Hematopoietic multipotent progenitor cell treated with erythropoietin and hydrocortisone succinate and interleukin-3 and kit ligand, for 6 days (in vitro differentiated cells): ENCODE results near the gene IL17RB.

Experiments used
- DNase-seq: peaks from one replicate; pipeline ENCODE4 v3.0.0-alpha.2; 2015

IL17RB gene

DNA sequence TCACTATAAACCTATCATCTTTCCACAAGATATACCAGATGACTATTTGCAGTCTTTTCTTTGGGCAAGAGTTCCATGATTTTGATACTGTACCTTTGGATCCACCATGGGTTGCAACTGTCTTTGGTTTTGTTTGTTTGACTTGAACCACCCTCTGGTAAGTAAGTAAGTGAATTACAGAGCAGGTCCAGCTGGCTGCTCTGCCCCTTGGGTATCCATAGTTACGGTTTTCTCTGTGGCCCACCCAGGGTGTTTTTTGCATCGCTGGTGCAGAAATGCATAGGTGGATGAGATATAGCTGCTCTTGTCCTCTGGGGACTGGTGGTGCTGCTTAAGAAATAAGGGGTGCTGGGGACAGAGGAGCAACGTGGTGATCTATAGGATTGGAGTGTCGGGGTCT lies 33.9 kb upstream of the IL17RB start:
- no peak for DNase-seq

DNA sequence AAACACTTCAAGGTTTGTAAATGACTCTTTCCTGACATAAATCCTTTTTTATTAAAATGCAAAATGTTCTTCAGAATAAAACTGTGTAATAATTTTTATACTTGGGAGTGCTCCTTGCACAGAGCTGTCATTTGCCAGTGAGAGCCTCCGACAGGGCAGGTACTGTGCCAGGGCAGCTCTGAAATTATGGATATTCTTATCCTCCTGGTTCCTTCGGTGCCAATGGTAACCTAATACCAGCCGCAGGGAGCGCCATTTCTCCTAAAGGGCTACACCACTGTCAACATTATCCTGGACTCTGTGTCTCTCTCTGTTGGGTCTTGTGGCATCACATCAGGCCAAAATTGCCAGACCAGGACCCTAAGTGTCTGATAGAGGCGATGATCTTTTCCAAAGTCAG lies 33.1 kb upstream of the IL17RB start:
- no peak for DNase-seq

DNA sequence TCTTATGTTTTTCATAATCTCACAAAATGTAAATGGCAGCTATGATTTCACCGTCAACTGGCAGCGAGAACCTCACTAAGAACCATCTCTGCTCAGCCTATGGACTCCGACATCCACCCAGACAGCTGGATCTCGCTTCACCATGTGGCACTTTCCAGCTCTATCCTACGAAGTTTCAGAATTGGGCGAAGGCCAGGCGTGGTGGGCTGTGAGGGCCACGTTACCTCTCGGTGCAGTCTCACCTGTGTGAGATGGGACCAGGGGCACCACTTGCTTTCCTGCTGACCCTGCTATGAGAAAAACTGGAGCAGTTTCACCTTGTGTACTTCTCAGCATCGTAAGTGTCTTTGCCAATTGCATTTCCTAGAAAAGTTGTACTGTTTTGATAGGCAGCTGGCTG lies 32.5 kb upstream of the IL17RB start:
- DNase-seq = no peak

DNA sequence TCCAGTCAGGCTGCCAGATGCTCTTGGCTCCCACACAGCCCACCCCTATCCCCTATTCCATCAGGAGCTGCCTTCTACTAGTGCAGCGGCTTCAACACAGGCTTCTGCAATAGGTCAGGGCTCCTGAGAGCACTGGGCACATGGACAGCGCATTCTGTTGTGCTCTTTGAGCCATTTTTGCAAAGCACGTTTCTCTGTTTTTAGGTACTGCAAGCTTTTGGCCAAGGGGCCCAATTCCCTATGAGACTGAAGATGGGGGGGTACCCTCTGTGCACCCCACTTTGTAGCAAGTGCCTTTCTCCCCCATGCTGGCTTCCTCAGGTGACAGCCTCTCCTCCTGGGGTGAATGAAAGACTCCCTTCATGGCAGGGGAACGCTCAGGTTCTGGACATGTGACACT lies 31.3 kb upstream of the IL17RB start:
- no peak for DNase-seq

DNA sequence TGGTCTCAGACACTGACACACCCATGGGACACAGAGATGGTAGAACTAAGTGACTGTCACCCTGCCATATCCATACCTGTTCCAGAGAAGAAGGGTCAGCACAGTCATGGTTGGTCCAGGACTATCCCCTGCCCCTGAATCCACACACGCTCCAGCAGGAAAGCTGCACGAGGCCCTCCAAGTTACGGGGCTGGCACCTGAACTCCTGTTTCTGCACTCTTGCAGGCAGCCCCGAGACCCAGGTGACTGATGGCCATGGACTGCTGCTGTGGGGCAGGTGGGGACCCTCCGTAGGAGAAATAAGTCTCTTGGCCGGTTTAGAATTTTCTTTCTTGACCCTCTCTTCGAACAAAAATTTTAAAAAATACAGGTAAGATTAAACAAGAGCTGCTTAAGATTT lies 30.7 kb upstream of the IL17RB start:
- no peak for DNase-seq

DNA sequence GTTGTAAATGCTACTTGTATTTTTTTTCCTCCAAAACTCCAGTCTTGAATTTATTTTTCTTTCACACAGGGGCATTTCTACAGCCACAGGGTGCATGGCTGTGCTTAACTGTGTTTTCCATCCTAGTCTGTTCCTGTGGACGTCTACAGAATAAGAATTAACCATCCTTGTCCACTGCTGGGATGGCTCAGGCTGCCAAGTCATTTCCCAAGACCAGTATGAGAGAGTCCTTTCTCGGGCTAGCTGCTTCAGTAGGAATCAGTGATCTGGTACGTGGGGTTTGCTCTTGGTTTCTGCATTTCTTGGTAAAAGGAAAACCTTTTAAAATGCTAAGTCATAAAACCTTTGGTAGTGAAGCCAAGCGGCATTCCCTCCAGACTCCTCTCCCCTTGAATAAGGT lies 29.9 kb upstream of the IL17RB start:
- no peak for DNase-seq

DNA sequence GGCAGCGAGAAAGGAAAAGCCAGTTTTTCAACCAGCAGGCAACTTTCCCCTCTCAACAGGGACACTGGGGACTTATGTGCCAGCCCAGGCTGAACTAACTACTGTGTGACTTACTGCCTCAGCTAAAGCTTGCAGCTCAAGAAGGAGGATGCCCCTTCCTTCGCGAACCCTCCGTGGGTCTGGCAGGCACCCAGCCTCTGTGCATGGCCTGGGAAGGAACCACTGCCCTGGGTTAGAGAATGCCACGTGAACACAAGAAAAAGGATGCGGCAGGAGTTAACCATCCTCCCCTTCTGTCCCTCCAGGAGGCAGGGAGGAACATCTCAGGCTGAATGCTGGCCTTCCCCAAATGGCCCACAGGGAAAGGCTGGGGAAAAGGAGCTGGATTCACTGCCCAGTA lies 29.2 kb upstream of the IL17RB start:
- DNase-seq = no peak

DNA sequence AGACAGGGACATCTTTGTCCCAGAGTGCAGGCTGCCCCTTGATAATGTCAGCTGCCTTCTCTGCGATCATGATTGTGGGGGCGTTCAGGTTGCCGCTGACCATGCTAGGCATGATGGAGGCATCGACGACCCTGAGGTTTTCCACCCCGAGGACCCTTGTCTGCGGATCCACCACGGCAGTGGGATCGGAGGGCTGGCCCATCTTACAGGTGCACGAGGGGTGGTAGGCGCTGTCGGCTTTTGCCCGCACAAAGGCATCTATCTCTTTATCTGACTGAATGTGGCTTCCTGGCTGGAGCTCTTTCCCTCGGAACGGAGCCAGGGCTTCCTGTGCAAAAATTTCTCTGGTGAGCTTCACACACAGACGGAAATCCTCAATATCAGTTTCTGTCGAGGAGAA lies 28.6 kb upstream of the IL17RB start:
- DNase-seq = no peak

DNA sequence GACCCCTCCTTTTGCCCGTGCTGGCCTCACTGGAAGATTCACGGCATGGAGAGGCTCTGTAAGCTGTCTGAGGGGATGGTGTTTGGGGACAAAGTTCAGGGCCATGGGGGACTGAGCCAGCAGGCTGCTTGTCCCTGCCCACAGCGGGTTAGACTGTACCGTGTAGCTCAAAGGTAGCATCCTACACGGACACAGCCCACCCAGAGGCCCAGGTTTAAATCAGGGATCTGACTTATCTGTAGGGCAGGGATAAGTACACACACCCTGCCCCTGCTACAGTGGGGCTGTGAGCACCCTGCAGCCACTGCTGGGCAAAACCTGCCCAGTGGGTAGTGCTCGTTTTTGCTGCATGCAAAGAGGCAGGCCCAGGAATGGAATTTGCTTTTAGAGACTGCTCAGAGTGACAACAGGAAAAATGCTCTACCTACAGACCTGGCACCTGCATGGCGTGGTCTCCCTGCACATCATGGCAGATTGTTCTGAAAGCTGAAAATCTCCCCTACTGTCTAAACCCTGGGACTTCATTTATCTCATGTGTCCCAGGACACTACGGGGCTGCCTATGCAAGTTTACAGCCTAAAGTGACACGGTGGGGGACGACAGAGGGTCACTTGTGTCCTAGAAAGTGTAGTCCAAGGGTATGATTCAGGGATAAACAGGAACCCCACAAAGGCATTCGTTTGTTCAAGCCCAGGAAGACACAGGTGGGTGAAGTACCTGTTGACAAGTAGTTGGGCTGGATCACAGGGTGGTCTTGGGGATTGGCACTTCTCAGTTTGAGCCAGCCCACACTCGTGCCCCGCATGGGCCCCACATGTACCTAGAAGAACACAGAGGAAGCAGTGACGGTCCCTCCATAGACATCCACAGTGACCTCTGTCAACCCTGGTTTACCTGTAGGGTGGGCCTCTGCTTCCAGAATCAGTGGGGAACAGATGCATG lies 27.9 kb upstream of the IL17RB start:
- no peak for DNase-seq

DNA sequence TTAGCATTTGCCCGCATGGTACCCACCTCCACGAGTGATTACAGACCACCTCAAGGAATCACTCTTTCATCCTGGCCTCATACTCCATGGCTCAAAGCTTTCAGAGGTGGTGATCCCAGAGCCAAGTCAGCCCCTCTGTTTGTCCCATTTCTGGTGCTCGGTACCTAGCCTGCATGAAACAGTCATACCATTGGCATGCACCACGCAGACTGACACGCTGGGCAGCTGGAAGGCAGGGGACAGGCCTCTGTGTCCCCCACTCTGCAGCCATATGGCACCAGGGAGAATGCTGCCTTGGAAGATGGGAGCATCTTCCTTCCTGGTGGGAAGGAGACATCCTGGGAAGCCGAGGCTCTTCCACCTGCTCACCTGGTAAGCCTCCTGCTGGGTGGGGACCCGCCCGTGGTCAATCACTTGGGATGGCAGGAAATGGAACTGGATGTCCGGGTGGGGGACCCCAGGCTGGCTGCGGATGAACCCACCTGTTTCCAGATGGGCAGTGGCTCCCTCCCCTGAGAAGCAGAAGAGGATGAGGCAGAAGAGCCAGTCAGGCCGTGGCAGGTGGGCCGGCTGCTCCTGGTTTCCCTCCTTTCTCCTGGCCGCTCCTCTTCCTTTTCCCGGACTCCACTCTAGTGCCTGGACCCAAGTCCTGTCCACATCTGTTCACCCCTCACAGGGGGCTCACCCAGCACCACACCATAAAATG lies 27.1 kb upstream of the IL17RB start:
- DNase-seq = no peak

DNA sequence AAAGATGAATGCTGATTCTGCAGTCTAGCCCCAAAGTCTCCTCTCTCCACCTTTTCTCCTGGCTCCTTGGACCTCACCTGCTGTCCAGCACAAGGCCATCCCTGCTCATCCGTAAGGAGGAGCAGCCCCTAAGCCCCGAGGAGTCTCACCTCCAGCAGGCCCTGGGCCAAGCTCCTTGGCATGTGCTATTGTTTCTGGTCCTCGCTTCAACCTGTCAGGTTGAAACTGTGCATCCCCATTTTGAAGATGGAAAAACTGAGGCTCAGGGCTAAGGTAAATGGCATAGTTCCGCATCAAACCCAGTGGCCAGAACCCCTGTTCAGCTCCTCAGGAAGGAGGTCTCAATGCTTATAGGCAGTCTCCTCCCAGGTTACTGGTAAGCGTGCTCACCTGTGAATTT lies 26.3 kb upstream of the IL17RB start:
- no peak for DNase-seq

DNA sequence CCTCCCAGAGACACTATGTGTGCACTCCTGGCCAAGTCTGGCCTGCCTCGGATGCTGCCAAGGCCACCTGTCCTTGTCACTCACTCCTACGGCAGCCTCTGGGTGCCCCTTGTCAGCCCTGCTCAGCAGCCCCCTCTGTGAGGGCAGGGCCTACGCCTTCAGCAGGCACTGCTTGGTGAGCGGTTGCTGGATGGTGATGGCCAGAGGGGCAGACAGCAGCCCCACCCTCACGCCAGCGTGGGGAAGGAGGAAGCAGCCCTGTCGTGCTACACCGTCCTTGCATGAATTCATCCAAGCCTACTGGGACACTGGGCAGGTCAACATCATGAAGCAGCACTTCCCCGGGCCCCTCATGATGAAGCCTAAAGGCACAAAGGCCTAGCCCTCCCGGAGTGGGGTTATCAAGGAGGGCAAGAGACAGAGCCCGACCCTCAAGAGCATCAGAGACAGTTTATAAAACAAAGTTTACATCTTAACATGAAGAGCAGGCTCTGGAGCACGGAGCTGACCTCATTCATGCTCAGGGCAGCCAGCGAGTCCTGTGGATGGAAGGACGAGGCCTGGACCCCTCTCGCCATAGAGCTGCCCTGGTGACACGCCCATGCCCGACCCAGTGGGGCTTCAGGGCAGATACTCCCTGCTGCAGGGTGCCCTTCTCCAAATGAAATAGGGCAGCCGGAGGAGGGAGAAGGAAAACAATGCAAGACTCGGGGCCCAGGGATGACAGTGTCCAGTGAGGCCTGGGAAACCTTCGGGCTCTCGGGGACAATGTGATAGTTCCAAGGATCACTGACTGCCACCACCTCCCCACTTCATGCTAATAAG lies 25.4 kb upstream of the IL17RB start:
- DNase-seq = no peak

DNA sequence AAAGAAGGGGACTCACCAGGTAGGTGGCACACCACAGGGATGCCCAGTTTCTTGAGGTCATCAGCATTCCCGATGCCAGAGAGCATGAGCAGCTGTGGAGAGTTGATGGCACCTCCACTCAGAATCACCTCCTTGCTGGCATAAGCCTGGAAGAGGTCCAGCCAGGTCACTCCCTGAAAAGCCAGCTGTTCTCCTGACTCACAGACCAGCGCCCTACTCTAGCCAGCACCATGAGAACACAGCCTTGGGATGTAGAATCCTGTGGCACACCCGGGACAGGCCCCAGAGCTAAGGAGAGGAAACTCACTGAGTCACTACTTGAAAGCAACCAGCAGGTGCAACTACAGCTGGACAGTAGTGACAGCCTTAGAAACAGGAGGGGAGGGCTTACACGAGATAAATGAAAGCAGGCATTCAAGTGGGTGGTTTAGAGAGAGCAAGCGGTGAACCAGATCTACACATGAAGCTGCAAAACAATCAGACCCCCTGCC lies 24.7 kb upstream of the IL17RB start:
- no peak for DNase-seq

DNA sequence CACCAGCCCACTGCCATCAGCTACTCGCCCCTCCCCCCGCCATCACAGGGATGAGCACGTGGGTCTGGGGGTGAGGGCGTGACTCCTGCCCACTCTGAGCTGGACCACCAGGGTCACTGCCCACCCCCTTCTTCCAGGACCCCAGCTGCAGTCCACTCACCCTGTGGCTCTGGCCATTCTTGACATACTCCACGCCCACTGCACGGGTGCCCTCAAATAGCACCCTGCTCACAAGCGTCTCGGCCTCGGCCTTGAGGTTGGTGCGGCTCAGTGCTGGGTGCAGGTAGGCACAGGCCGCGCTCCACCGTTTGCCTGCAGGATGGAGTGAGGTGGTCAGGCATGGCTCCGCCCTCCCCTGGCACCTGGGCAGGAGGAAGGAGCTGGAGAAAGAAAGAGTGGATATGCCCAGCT lies 24.0 kb upstream of the IL17RB start:
- DNase-seq = no peak

DNA sequence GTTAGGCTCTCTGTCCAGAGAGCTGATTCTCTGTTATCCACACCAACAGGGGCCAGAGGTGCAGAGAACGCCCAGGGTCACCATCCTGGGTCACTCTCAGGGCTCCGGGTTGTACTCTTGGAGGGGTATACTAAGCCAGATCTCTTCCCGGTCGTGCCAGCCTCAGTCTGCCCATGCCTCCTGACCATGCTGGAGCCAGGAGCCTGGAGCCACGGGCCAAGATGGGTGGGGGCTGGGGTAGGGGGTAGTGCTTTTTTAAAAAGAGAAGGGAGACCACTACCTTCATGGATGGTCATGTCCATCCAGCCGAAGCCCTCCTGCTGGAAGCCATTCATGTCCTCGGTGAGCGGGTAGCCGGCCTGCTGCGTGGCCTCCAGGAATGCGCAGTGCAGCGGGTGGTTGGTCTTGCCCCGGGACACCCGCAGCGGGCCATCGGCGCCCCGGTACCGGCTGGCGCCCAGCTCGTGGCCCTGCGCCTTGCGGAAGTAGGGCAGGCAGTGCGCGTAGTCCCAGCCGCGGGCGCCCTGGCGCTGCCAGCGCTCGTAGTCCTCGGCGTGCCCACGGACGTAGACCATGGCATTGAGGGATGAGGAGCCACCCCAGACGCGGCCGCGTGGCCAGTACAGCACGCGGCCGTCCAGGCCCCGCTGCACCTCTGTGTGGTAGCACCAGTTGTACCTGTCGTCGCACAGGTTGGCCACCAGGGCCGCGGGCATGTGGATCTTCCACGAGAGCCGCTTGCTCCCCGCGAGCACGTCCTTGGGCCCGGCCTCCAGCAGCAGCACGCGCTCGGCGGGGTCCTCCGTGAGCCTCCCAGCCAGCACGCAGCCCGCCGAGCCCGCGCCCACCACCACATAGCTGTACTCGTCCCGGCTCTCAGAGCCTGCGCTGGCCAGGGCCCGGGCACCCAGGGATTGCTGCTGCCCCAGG lies 23.1 kb upstream of the IL17RB start:
- no peak for DNase-seq

DNA sequence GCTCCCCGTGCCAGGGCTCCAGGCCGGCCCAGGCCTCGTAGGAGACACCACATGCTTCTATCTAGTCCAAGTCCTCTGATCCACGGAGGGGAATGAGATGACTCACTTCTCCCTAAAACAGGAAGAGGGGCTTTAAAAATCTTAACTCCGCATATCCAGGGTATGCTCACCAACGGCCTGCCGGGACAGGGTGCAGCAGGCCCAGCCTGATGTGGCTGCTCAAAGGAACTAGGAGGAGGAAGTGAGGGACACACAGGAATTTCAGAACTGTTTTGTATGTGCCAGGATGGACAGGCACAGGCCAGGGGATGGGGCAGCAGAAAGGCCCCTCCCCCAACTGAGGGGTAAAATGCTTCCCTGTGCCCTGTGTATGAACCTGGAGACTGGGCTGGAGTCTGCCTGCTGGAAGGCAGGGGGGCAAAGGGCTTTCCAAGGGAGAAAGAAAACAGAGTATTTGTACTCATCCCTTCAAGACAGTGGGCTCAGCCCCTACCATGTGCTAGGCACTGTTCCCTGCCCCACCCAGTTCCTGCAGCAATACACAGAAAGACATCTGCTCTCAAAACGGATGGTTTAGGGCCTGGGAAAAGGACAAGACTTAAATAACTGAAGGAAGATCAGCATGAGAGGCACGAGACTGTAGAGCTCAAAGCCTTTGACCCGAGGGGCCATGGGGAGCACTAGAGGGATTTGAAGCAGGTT lies 22.3 kb upstream of the IL17RB start:
- DNase-seq = no peak

DNA sequence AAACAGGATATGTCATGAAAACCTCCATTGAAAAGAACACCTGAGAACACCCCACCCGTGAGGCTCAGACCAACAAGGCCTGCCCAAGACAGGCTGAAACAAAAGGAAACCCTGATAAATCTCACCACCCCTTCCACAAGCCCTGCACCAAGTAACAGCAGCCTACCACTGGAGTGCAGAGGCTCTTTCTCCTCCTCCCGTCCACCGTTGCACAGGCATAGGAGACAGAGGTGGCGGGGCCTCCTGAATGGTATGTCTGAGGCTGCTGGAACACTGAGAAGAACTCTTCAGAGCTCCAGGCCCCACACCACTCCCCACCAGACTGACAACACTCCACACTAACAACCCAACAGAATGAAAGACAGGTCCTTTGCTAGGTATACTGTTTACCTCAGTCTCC lies 21.6 kb upstream of the IL17RB start:
- DNase-seq = no peak

DNA sequence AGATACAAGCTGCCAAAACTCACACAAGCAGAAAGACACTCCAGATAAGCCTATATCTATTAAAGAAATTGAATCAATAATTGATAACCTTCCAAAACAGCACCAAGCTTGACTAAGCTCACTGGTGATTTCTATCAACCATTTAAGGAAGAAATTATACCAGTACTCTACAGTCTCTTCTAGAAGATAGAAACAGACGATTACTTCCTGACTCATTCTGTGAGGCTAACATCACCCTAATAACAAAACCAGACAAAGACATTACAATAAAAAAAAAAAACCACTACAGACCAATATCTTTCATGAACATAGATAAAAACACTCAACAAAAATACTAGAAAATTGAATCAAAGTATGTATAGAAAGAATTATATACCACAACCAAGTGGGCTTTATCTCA lies 20.3 kb upstream of the IL17RB start:
- DNase-seq = no peak

DNA sequence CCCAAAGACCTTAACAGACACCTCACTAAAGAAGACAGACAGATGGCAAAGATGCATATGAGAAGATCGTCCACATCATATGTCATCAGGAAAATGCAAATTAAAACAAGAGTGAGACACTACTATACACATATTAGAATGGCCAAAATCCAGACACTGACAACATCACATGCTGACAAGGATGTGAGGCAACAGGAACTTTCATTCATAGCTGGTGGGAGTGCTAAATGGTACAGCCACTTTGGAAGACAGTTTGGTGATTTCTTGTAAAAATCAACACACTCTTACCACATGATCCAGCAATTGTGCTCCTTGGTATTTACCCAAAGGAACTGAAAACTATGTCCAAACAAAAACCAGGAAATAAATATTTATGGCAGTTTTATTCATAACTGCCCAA lies 17.8 kb upstream of the IL17RB start:
- no peak for DNase-seq

DNA sequence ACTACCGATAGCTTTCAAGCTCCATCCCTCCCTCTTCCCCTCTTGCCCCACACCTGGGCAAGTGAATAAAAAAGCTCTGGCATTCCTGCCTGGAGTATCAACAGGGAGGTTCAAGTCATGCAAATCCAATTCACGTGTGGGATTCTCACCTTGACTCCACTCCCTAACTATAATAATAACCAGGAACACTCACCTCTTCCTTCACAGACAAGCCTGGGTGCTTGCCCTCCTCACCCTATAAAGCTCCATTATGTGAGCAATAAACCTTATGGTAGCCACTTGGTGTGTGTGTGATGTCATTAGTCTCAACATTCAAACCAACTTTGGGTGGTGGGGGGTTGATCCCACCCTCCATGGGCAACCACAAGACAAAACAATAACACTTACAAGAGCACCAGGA lies 16.8 kb upstream of the IL17RB start:
- no peak for DNase-seq

DNA sequence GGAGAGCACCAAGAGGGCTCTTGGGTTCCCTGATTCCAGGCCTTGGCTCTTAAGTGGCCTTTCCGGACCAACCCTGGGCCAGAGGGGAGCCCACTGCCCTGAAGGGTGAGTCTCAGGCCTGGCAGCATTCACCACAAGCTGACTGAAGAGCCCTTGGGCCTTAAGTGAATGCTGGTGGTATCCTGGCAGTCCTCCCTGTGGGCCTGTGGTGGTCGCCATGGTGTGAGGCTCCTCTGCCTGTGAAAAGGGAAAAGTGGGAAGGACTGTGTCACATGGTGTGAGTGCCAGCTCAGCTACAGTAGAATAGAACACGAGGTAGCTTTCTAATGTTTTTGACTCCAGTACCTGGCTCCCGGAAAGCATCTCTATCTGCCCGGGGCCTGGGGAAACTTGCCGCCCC lies 15.4 kb upstream of the IL17RB start:
- DNase-seq = no peak
